GM23338 (cell line): ENCODE measurements around the gene RARG. TPM values are rescaled to one million over a fixed set of nuclear protein-coding genes. Genes with fewer than 3 reads are reported as not detected.

Experiments
- ATAC-seq: fragments of 200-7000 bp; cut with Tn5 transposase; 3 replicates; pipeline ENCODE4 v1.9.1; 2020
- DNase-seq: peaks from one replicate; pipeline ENCODE4 v3.0.0-alpha.2; 2015; ENCODE audit warnings: low spot score
- H2AFZ ChIP-seq: fragments of 200-600 bp; sonication (generic); 2 replicates; pipeline ENCODE4 v1.8.0; 2016; ENCODE audit warnings: antibody characterized with exemption, mild to moderate bottlenecking, moderate library complexity
- H3F3A ChIP-seq: fragments of 200-600 bp; sonication (generic); replicated peaks from 2 replicates; pipeline ENCODE4 v1.8.0; 2017; ENCODE audit warnings: antibody characterized with exemption, mixed run types, low read depth
- H3K27ac ChIP-seq: fragments of 200-600 bp; sonication (generic); 2 replicates; pipeline ENCODE4 v1.6.1; 2016; ENCODE audit warnings: low read depth
- H3K27me3 ChIP-seq: fragments of 200-600 bp; sonication (generic); 2 replicates; pipeline ENCODE4 v1.8.0; 2016; ENCODE audit warnings: mild to moderate bottlenecking, mixed run types, moderate library complexity; ENCODE audit not compliant: insufficient read depth
- H3K36me3 ChIP-seq: fragments of 200-600 bp; sonication (generic); 2 replicates; pipeline ENCODE4 v1.8.0; 2016; ENCODE audit warnings: mild to moderate bottlenecking; ENCODE audit not compliant: insufficient read depth
- H3K4me1 ChIP-seq: fragments of 200-600 bp; sonication (generic); 2 replicates; pipeline ENCODE4 v1.8.0; 2016; ENCODE audit warnings: mild to moderate bottlenecking, moderate library complexity; ENCODE audit not compliant: insufficient read depth
- H3K4me2 ChIP-seq: fragments of 200-600 bp; sonication (generic); 2 replicates; pipeline ENCODE4 v1.7.1; 2017; ENCODE audit warnings: mixed run types
- H3K4me3 ChIP-seq: fragments of 200-600 bp; sonication (generic); 2 replicates; pipeline ENCODE4 v1.6.1; 2016; ENCODE audit warnings: mixed run types
- H3K79me2 ChIP-seq: fragments of 200-600 bp; sonication (generic); replicated peaks from 2 replicates; pipeline ENCODE4 v1.8.0; 2017; ENCODE audit warnings: mild to moderate bottlenecking; ENCODE audit not compliant: insufficient read depth
- H3K9me2 ChIP-seq: fragments of 200-600 bp; sonication (generic); 2 replicates; pipeline ENCODE4 v1.8.0; 2017; ENCODE audit not compliant: insufficient read depth
- H4K20me1 ChIP-seq: fragments of 200-600 bp; sonication (generic); replicated peaks from 2 replicates; pipeline ENCODE4 v1.8.0; 2017; ENCODE audit warnings: mild to moderate bottlenecking; ENCODE audit not compliant: insufficient read depth
- H3K27ac Mint-ChIP-seq: 2 replicates; pipeline ENCODE4 v1.8.0; 2020; ENCODE audit warnings: inconsistent platforms, mild to moderate bottlenecking, moderate library complexity, mixed read lengths
- H3K27me3 Mint-ChIP-seq: 3 replicates; pipeline ENCODE4 v1.8.0; 2022; ENCODE audit warnings: low read depth, mild to moderate bottlenecking, moderate library complexity, mixed read lengths, inconsistent platforms; ENCODE audit not compliant: insufficient read depth, poor library complexity
- H3K36me3 Mint-ChIP-seq: 3 replicates; pipeline ENCODE4 v1.8.0; 2021; ENCODE audit warnings: low read depth, mild to moderate bottlenecking, inconsistent platforms, moderate library complexity, mixed read lengths
- H3K4me1 Mint-ChIP-seq: 3 replicates; pipeline ENCODE4 v1.8.0; 2020; ENCODE audit warnings: mild to moderate bottlenecking, inconsistent platforms, mixed read lengths
- H3K4me3 Mint-ChIP-seq: 3 replicates; pipeline ENCODE4 v1.8.0; 2021; ENCODE audit warnings: moderate library complexity, mild to moderate bottlenecking, inconsistent platforms, mixed read lengths
- H3K9me3 Mint-ChIP-seq: 3 replicates; pipeline ENCODE4 v1.8.0; 2020; ENCODE audit warnings: moderate library complexity, mild to moderate bottlenecking, inconsistent platforms, mixed read lengths
- CREB1 ChIP-seq: fragments of 250-450 bp; sonication (Bioruptor Pico); IDR thresholded peaks from 2 replicates; pipeline ENCODE4 v1.5.0; 2020; ENCODE audit warnings: low read depth, mild to moderate bottlenecking, moderate library complexity
- ETS1 ChIP-seq: IDR thresholded peaks from 2 replicates; pipeline ENCODE4 v1.6.1; 2016; ENCODE audit warnings: antibody characterized with exemption
- EZH2 ChIP-seq: fragments of 200-600 bp; sonication (generic); IDR thresholded peaks from one replicate; pipeline ENCODE4 v1.8.0; 2017; ENCODE audit warnings: antibody characterized with exemption, mild to moderate bottlenecking, low read depth; ENCODE audit not compliant: unreplicated experiment
- EZH2phosphoT487 ChIP-seq: fragments of 200-600 bp; sonication (generic); IDR thresholded peaks from one replicate; pipeline ENCODE4 v1.8.1; 2018; ENCODE audit warnings: antibody characterized with exemption; ENCODE audit not compliant: unreplicated experiment
- JUNB ChIP-seq: IDR thresholded peaks from one replicate; pipeline ENCODE4 v1.6.1; 2016; ENCODE audit warnings: antibody characterized with exemption; ENCODE audit not compliant: unreplicated experiment
- NANOG ChIP-seq: IDR thresholded peaks from 2 replicates; pipeline ENCODE4 v1.6.1; 2016; ENCODE audit warnings: antibody characterized with exemption, borderline replicate concordance
- POLR2AphosphoS5 ChIP-seq: IDR thresholded peaks from 2 replicates; pipeline ENCODE4 v1.6.1; 2016; ENCODE audit warnings: antibody characterized with exemption, low read depth
- STAT1 ChIP-seq: IDR thresholded peaks from one replicate; pipeline ENCODE4 v1.6.1; 2016; ENCODE audit warnings: antibody characterized with exemption; ENCODE audit not compliant: unreplicated experiment
- ZNF114 ChIP-seq: fragments of 250-450 bp; sonication (Bioruptor Pico); IDR thresholded peaks from 2 replicates; pipeline ENCODE4 v1.5.0; 2020; ENCODE audit warnings: mild to moderate bottlenecking, moderate library complexity
- ZNF331 ChIP-seq: fragments of 250-450 bp; sonication (Bioruptor Pico); IDR thresholded peaks from 2 replicates; pipeline ENCODE4 v1.5.0; 2020; ENCODE audit warnings: low read depth, mild to moderate bottlenecking, moderate library complexity
- polyA plus RNA-seq: library from polyadenylated mRNA; unstranded; fragments of >200 nt; fragmentation: Nextera tagmentation; extraction: Ambion mirVana; gene quantifications from 2 replicates; pipeline ENCODE4 v1.2.1, GENCODE V29; 2016
- total RNA-seq: library from RNA; depleted of rRNA; stranded (reverse); fragments of >200 nt; shearing (Covaris generic); gene quantifications from 2 replicates; pipeline ENCODE4 v1.2.3, GENCODE V29; 2014
- TF ChIP-seq, protein P1 (sequence below), 2 experiments: fragments of 200-600 bp in 1 of 2; sonication (generic) in 1 of 2; conservative IDR thresholded peaks; 2 replicates each; pipeline versions ENCODE4 v1.5.1 to v1.6.1; 2016 to 2017; ENCODE audit warnings: antibody characterized with exemption in 2 of 2, low read depth in 2 of 2, mild to moderate bottlenecking in 2 of 2, moderate library complexity in 1 of 2
- TF ChIP-seq, protein P2 (sequence below): IDR thresholded peaks from one replicate; pipeline ENCODE4 v1.6.1; 2018; ENCODE audit warnings: antibody characterized with exemption; ENCODE audit not compliant: unreplicated experiment
- TF ChIP-seq, protein P3 (sequence below): fragments of 250-450 bp; sonication (Bioruptor Pico); IDR thresholded peaks from 2 replicates; pipeline ENCODE4 v1.5.0; 2020; ENCODE audit warnings: mild to moderate bottlenecking, moderate library complexity

The RARG gene
- total and polyA plus RNA-seq, 2 experiments from 2014 or later = 18.5 to 50.2 TPM

DNA sequence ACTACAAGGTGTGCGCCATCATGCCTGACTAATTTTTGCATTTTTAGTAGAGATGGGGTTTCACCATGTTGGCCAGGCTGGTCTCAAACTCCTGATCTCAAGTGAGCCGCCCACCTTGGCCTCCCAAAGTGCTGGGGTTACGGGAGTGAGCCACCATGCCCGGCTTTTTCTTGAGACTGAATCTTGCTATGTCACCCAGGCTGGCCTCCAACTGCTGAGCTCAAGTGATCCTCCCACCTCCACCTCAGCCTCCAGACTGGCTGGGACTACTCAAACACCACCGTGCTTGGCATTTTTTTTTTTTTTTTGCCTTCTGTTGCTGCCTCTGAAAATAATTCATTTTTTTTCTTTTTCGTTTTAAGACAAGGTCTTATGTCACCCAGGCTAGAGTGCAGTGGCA lies 27.9 kb upstream of the RARG start:
- Histone ChIP-seq H3K4me1 (no peaks in the 10 kb centered on the region), H4K20me1 (no peaks in the 10 kb centered on the region), H3K79me2 (no peaks in the 10 kb centered on the region), H2AFZ (no peak overlapping the region), H3K36me3 (no peaks in the 10 kb centered on the region), H3K27me3 (no peaks in the 10 kb centered on the region), H3K4me3 (no peak overlapping the region), H3K4me2 (no peak overlapping the region), H3K9me2 (no peaks in the 10 kb centered on the region), H3F3A (0 out of 2 replicates have a peak, but pooled peaks cover 4% of the 10 kb centered on the region), H3K27ac (no peak overlapping the region)
- H3K9me3 Mint-ChIP-seq = no peaks in the 10 kb centered on the region
- ATAC-seq (no peak), DNase-seq (no peak)
- no peaks in the 10 kb centered on the region for H3K36me3 Mint-ChIP-seq
- H3K27me3 Mint-ChIP-seq = peaks cover 7% of the 10 kb centered on the region
- no peaks in the 10 kb centered on the region for H3K4me1 Mint-ChIP-seq
- no peak overlapping the region for H3K4me3 Mint-ChIP-seq
- no peak overlapping the region for H3K27ac Mint-ChIP-seq
- TF ChIP-seq, protein P1, sequence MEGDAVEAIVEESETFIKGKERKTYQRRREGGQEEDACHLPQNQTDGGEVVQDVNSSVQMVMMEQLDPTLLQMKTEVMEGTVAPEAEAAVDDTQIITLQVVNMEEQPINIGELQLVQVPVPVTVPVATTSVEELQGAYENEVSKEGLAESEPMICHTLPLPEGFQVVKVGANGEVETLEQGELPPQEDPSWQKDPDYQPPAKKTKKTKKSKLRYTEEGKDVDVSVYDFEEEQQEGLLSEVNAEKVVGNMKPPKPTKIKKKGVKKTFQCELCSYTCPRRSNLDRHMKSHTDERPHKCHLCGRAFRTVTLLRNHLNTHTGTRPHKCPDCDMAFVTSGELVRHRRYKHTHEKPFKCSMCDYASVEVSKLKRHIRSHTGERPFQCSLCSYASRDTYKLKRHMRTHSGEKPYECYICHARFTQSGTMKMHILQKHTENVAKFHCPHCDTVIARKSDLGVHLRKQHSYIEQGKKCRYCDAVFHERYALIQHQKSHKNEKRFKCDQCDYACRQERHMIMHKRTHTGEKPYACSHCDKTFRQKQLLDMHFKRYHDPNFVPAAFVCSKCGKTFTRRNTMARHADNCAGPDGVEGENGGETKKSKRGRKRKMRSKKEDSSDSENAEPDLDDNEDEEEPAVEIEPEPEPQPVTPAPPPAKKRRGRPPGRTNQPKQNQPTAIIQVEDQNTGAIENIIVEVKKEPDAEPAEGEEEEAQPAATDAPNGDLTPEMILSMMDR (conservative IDR thresholded peaks at IDR 0.05; ENCODE audit: low read depth in 2 of 2) = no peak
- TF ChIP-seq STAT1 (no peak), NANOG (no peak), ETS1 (no peak), CREB1 (CRISPR knock-in tag) (no peak), EZH2phosphoT487 (no peak), JUNB (no peak), ZNF331 (CRISPR knock-in tag) (no peak), POLR2AphosphoS5 (no peak), ZNF114 (CRISPR knock-in tag) (no peak), EZH2 (no peak)
- TF ChIP-seq, protein P2, sequence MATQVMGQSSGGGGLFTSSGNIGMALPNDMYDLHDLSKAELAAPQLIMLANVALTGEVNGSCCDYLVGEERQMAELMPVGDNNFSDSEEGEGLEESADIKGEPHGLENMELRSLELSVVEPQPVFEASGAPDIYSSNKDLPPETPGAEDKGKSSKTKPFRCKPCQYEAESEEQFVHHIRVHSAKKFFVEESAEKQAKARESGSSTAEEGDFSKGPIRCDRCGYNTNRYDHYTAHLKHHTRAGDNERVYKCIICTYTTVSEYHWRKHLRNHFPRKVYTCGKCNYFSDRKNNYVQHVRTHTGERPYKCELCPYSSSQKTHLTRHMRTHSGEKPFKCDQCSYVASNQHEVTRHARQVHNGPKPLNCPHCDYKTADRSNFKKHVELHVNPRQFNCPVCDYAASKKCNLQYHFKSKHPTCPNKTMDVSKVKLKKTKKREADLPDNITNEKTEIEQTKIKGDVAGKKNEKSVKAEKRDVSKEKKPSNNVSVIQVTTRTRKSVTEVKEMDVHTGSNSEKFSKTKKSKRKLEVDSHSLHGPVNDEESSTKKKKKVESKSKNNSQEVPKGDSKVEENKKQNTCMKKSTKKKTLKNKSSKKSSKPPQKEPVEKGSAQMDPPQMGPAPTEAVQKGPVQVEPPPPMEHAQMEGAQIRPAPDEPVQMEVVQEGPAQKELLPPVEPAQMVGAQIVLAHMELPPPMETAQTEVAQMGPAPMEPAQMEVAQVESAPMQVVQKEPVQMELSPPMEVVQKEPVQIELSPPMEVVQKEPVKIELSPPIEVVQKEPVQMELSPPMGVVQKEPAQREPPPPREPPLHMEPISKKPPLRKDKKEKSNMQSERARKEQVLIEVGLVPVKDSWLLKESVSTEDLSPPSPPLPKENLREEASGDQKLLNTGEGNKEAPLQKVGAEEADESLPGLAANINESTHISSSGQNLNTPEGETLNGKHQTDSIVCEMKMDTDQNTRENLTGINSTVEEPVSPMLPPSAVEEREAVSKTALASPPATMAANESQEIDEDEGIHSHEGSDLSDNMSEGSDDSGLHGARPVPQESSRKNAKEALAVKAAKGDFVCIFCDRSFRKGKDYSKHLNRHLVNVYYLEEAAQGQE = no peak
- TF ChIP-seq, protein P3, sequence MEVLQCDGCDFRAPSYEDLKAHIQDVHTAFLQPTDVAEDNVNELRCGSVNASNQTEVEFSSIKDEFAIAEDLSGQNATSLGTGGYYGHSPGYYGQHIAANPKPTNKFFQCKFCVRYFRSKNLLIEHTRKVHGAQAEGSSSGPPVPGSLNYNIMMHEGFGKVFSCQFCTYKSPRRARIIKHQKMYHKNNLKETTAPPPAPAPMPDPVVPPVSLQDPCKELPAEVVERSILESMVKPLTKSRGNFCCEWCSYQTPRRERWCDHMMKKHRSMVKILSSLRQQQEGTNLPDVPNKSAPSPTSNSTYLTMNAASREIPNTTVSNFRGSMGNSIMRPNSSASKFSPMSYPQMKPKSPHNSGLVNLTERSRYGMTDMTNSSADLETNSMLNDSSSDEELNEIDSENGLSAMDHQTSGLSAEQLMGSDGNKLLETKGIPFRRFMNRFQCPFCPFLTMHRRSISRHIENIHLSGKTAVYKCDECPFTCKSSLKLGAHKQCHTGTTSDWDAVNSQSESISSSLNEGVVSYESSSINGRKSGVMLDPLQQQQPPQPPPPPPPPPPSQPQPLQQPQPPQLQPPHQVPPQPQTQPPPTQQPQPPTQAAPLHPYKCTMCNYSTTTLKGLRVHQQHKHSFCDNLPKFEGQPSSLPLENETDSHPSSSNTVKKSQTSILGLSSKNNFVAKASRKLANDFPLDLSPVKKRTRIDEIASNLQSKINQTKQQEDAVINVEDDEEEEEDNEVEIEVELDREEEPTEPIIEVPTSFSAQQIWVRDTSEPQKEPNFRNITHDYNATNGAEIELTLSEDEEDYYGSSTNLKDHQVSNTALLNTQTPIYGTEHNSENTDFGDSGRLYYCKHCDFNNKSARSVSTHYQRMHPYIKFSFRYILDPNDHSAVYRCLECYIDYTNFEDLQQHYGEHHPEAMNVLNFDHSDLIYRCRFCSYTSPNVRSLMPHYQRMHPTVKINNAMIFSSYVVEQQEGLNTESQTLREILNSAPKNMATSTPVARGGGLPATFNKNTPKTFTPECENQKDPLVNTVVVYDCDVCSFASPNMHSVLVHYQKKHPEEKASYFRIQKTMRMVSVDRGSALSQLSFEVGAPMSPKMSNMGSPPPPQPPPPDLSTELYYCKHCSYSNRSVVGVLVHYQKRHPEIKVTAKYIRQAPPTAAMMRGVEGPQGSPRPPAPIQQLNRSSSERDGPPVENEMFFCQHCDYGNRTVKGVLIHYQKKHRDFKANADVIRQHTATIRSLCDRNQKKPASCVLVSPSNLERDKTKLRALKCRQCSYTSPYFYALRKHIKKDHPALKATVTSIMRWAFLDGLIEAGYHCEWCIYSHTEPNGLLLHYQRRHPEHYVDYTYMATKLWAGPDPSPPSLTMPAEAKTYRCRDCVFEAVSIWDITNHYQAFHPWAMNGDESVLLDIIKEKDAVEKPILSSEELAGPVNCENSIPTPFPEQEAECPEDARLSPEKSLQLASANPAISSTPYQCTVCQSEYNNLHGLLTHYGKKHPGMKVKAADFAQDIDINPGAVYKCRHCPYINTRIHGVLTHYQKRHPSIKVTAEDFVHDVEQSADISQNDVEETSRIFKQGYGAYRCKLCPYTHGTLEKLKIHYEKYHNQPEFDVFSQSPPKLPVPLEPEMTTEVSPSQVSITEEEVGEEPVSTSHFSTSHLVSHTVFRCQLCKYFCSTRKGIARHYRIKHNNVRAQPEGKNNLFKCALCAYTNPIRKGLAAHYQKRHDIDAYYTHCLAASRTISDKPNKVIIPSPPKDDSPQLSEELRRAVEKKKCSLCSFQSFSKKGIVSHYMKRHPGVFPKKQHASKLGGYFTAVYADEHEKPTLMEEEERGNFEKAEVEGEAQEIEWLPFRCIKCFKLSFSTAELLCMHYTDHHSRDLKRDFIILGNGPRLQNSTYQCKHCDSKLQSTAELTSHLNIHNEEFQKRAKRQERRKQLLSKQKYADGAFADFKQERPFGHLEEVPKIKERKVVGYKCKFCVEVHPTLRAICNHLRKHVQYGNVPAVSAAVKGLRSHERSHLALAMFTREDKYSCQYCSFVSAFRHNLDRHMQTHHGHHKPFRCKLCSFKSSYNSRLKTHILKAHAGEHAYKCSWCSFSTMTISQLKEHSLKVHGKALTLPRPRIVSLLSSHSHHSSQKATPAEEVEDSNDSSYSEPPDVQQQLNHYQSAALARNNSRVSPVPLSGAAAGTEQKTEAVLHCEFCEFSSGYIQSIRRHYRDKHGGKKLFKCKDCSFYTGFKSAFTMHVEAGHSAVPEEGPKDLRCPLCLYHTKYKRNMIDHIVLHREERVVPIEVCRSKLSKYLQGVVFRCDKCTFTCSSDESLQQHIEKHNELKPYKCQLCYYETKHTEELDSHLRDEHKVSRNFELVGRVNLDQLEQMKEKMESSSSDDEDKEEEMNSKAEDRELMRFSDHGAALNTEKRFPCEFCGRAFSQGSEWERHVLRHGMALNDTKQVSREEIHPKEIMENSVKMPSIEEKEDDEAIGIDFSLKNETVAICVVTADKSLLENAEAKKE (CRISPR knock-in tag) = no peak
